GM12891 (cell line): ENCODE data around the gene NACAD.

Experiments
- PAX5 ChIP-seq: IDR thresholded peaks from 2 replicates; pipeline ENCODE4 v1.6.1; 2011; ENCODE audit warnings: low read length, moderate library complexity, mild to moderate bottlenecking; ENCODE audit not compliant: insufficient read depth, severe bottlenecking
- POLR2A ChIP-seq: IDR thresholded peaks from 2 replicates; pipeline ENCODE4 v1.6.1; 2011; ENCODE audit warnings: low read depth, low read length, control low read depth
- POLR2AphosphoS5 ChIP-seq: IDR thresholded peaks from 2 replicates; pipeline ENCODE4 v1.6.1; 2011; ENCODE audit warnings: low read depth, low read length, control low read depth
- POU2F2 ChIP-seq: IDR thresholded peaks from 2 replicates; pipeline ENCODE4 v1.6.1; 2011; ENCODE audit warnings: low read depth, mild to moderate bottlenecking, control low read depth, low read length, moderate library complexity
- SPI1 ChIP-seq: IDR thresholded peaks from 2 replicates; pipeline ENCODE4 v1.6.1; 2011; ENCODE audit warnings: low read depth, low read length, control low read depth
- TAF1 ChIP-seq: IDR thresholded peaks from 2 replicates; pipeline ENCODE4 v1.6.1; 2011; ENCODE audit warnings: low read depth, low read length, control low read depth

GRCh38 chr7:45133877-45134276 is 45.1 kb upstream of the NACAD start:
- TF ChIP-seq POLR2A (no peak), POLR2AphosphoS5 (no peak), TAF1 (no peak), SPI1 (no peak), PAX5 (no peak), POU2F2 (no peak)
